ACC112 (cell line): ENCODE results near the gene ZSWIM3.

ENCODE experiments used
- H2AFZ ChIP-seq: fragments of 200-600 bp; sonication (generic); one replicate; pipeline ENCODE4 v1.6.0; 2017; ENCODE audit warnings: antibody characterized with exemption, low read length; ENCODE audit not compliant: unreplicated experiment
- H3K27ac ChIP-seq: fragments of 200-600 bp; sonication (generic); 2 replicates; pipeline ENCODE4 v1.5.1; 2014; ENCODE audit warnings: low read depth, mild to moderate bottlenecking, antibody characterized with exemption, low read length, moderate library complexity
- H3K27me3 ChIP-seq: fragments of 200-600 bp; sonication (generic); 2 replicates; pipeline ENCODE4 v1.6.1; 2014; ENCODE audit warnings: mild to moderate bottlenecking, antibody characterized with exemption, low read length, moderate library complexity, mixed read lengths; ENCODE audit not compliant: insufficient read depth
- H3K36me3 ChIP-seq: fragments of 200-600 bp; sonication (generic); 2 replicates; pipeline ENCODE4 v1.6.1; 2016; ENCODE audit warnings: mild to moderate bottlenecking, antibody characterized with exemption, low read length, moderate library complexity, mixed read lengths; ENCODE audit not compliant: insufficient read depth
- H3K4me1 ChIP-seq: fragments of 200-600 bp; sonication (generic); one replicate; pipeline ENCODE4 v1.6.1; 2016; ENCODE audit warnings: low read length, mixed read lengths; ENCODE audit not compliant: insufficient read depth, unreplicated experiment, control insufficient read depth
- H3K4me3 ChIP-seq: fragments of 200-600 bp; sonication (generic); 2 replicates; pipeline ENCODE4 v1.5.1; 2014; ENCODE audit warnings: mild to moderate bottlenecking, low read depth, low read length
- H3K79me2 ChIP-seq: fragments of 200-600 bp; sonication (generic); one replicate; pipeline ENCODE4 v1.6.0; 2016; ENCODE audit warnings: low read length; ENCODE audit not compliant: control insufficient read depth, unreplicated experiment, insufficient read depth

ZSWIM3 gene

GRCh38 chr20:45921337-45922189 is 64.1 kb downstream of the ZSWIM3 start:
- H3K4me3 ChIP-seq = no peak overlapping the region
- peaks cover 25% of the 10 kb centered on the region for H3K4me1 ChIP-seq
- no peaks in the 10 kb centered on the region for H3K27me3 ChIP-seq
- H2AFZ ChIP-seq = no peak overlapping the region
- H3K27ac ChIP-seq = no peak overlapping the region
- no peaks in the 10 kb centered on the region for H3K79me2 ChIP-seq
- H3K36me3 ChIP-seq = no peaks in the 10 kb centered on the region

- peak overlapping the region; percentile 72 for H2AFZ ChIP-seq
- no peak overlapping the region; the same call in 1 of the 2 replicates for H3K4me3 ChIP-seq
- H3K79me2 ChIP-seq = no peaks in the 10 kb centered on the region
- no peaks in the 10 kb centered on the region for H3K27me3 ChIP-seq
- H3K36me3 ChIP-seq = no peaks in the 10 kb centered on the region
- H3K27ac ChIP-seq = no peak overlapping the region
- peaks cover 21% of the 10 kb centered on the region for H3K4me1 ChIP-seq
These were observed 67.2 kb downstream of the ZSWIM3 start for GRCh38 chr20:45924391-45925261.

- Histone ChIP-seq H3K36me3 (no peaks in the 10 kb centered on the region), H3K79me2 (no peaks in the 10 kb centered on the region), H3K4me3 (no peak overlapping the region), H2AFZ (no peak overlapping the region), H3K27ac (no peak overlapping the region), H3K4me1 (peaks cover 11% of the 10 kb centered on the region), H3K27me3 (no peaks in the 10 kb centered on the region)
These were observed 68.5 kb downstream of the ZSWIM3 start for GRCh38 chr20:45925821-45926506.

GRCh38 chr20:45926731-45927070 is 69.3 kb downstream of the ZSWIM3 start:
- Histone ChIP-seq H3K27me3 (no peaks in the 10 kb centered on the region), H2AFZ (no peak overlapping the region), H3K4me3 (no peak overlapping the region), H3K79me2 (no peaks in the 10 kb centered on the region), H3K36me3 (no peaks in the 10 kb centered on the region), H3K27ac (no peak overlapping the region), H3K4me1 (peaks cover 11% of the 10 kb centered on the region)

- H2AFZ ChIP-seq = no peak overlapping the region
- no peak overlapping the region for H3K27ac ChIP-seq
- H3K36me3 ChIP-seq = no peaks in the 10 kb centered on the region
- H3K79me2 ChIP-seq = no peaks in the 10 kb centered on the region
- H3K27me3 ChIP-seq = no peaks in the 10 kb centered on the region
- peaks cover 10% of the 10 kb centered on the region for H3K4me1 ChIP-seq
- H3K4me3 ChIP-seq = no peak overlapping the region
These were observed 69.9 kb downstream of the ZSWIM3 start for GRCh38 chr20:45927071-45927878.
